Measurements from ENCODE around the gene CYTH1.

Gene CYTH1

DNA sequence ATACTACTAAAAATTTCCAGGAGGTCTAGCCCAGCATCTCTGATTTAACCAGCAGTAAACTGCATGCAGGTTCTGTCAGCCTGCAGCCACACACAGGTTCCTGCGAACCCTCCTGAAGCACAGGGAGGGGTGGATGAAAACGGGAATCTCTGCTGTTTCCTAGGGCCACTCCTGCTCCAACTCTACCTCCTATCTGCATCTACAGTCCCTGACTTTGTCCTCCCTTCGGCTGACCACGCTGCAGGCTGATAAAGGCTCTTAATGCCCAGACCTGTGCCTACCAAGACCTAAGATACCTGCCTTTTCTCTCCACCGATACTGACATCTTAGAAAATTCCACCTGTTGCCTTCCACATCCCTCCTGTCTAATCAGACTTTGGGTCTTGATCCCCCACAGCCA is 50.2 kb downstream of the CYTH1 start:
- no peak for DNase-seq

- no peak for DNase-seq
Measured at GRCh38 chr17:78729641-78730040, 52.4 kb downstream of the CYTH1 start.

- DNase-seq, result no peak
Measured at GRCh38 chr17:78728495-78728894, 53.6 kb downstream of the CYTH1 start.

DNA sequence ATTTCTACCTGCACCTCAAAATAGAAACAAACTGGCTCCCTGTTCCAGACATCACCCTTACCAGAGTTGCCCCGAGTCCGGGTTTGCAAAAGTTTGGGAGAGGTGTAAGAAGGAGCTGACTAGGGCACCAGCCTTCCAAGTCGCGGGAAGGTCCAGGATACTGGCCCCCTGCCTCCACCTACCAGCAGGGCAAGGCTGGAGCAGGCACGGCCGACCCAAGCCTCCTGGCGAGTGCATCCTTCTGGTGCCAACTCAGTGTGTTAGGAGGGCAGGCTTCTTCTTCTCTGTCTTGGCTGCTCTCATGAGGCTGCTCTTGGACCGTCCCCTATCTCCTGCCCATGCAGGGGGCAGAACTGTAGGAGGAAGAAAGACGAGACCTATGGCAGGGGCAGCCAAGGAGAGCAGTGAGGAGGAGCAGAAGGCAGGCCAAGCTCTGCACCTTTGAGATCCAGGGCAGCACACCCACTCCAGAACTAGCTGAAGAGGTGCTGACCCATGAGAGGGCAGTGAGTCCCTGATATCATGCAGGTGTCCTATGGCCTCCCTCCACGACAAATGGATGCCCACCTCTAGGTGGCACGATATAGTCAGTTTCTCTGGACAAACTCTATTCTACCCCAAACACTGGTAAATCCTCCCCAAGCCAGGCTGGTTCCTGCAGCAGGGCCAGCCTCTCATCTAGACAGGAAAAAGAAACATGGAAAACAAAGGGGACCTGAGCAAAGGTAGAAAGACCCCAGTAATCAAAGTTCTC is 54.4 kb downstream of the CYTH1 start:
- no peak for DNase-seq

DNA sequence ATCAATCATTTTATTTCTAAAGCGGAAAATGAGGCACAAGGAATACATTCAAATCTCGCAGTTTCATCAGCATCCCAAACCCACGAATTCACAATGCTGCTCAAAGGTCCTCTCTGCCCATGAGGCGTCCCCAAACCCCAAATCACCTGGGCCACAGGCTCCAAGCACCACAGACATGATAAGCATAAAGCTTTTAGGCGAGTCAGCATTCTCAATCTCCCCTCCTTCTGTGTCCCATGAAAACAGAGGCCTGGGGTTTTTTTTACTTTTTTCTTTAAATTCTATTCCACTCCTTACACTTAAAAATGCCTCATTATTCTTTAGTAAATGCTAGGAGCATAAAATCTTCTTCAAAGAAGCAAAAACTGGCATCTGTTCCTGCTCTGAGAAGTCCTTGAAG is 55.0 kb downstream of the CYTH1 start:
- no peak for DNase-seq

DNA sequence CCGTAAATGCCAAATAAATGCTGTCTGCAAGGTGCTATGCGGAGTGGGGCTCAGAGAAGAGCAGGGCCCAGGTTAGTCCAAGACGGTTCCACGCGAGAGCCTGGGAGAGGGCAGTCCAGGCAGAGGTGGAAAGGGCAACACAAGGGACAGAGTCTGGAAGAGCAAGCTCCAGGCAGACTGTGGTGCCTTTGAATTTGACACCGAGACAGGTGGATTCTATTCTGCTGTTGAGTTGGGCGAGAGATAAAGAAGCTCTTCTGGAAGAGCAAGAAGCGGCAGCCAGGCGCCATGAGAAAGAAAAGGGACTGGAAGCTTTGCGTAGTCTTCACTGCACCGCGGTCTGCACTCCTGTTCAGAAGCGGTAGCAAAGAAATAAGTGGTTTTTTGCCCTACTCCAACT is 55.6 kb downstream of the CYTH1 start:
- no peak for DNase-seq

GRCh38 chr17:78725448-78726021 is 56.5 kb downstream of the CYTH1 start:
- no peak for DNase-seq

GRCh38 chr17:78724999-78725398 is 57.1 kb downstream of the CYTH1 start:
- DNase-seq, result no peak

- no peak for DNase-seq
Measured at GRCh38 chr17:78724544-78724943, 57.5 kb downstream of the CYTH1 start.

DNA sequence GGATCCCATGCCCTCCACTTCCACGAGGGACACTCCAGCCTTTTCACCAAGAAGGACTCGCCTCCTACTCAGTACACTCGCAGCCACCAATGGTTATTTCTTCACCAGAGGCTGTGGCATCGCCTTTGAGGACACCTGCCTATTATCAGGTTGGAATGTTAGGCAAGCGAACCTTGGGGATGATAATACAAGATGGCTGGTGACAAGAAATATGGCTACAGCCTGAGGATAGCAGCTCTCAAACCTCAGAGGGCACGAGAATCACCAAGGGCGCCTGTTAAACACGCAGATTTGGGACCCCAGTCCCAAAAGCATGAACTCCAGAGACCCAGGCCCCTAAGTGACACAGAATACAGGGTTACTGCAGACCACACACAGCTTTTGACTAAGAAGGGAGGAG is 58.1 kb downstream of the CYTH1 start:
- DNase-seq, result no peak

- peak; percentile 92 for DNase-seq
Measured at GRCh38 chr17:78723001-78723796, 58.9 kb downstream of the CYTH1 start.

DNA sequence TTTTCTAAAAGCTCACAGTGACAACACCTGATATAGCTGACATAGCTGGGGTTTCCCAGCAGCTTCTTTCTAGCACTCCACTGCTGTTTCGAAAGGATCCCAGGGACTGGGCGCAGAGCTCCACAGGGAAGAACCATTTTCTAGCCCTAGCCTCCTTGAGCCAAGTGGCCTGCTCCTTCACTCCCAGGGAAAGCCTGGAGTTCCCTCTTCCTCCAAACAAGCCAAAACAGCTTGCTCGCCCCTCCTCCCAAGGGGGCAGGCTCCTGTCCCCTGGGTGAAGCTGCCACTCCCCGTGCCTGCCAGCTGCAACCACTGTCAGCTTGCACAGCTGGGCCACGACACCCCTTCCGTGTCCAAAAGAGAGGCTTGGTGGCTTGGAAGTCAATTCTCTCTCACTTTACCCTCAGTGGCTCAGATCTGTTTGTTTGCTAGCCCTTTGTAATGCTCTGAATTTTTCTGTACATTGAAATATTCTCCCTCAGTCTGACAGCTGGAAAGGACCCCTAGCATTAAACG is 59.8 kb downstream of the CYTH1 start:
- no peak for DNase-seq

DNA sequence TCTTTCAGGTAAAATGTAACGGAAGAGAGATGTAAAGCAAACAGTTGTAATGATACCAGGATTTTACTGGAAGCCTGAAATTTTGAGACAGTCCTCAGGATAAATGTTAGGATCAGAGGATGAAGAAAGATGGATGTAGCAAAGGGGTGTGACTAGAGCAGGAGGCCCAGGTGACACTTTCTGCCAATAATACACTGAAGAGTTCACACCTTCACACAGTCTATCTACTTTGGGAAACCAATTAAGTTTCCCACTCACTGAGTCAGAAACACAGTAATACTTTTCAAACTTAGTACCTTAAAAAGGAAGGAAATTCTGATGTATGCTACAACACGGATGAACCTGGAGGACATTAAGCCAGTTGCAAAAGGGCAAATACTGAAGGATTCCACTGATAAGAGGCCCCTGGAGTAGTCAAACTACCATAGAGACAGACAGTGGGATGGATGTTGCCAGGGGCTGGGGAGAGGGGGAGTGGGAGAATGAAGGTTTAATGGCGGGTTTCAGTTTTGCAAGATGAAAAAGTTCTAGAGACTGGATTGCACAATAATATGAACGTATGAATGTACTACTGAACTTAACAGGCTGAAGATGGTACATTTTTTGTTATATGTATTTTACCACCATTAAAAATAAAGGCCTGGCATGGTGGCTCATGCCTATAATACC is 62.3 kb downstream of the CYTH1 start:
- no peak for DNase-seq

DNA sequence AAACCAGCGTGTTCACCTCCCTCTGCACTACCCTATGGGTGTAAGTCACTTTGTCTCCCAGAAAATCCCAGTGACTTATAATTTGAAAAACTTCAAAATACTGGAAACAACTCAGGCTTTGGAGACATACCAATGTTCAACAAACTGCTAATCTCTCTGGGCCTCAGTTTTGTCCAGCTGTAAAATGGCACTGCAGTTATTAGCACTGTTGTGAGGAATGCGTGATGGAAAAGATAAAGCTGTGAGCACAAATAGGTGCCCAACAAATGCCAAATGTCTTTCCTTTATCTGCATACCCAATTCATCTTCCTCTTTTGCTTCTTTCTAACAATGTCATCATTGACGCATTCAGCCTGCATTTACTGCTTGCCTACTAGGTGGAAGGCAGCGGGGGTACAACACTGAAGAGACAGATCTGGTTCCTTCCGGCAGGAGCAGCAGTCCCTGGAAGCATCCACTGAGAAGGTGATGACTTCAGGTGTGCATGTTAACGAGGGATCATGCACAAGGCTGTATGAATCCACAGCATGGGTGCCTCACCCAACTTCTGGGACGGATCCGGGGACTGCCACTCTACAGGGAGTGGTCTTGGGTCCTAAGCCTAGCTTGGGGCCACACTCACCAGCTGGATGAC is 63.4 kb downstream of the CYTH1 start:
- no peak for DNase-seq

- peak; percentile 53 for DNase-seq
Measured at GRCh38 chr17:78717431-78717980, 64.6 kb downstream of the CYTH1 start.

DNA sequence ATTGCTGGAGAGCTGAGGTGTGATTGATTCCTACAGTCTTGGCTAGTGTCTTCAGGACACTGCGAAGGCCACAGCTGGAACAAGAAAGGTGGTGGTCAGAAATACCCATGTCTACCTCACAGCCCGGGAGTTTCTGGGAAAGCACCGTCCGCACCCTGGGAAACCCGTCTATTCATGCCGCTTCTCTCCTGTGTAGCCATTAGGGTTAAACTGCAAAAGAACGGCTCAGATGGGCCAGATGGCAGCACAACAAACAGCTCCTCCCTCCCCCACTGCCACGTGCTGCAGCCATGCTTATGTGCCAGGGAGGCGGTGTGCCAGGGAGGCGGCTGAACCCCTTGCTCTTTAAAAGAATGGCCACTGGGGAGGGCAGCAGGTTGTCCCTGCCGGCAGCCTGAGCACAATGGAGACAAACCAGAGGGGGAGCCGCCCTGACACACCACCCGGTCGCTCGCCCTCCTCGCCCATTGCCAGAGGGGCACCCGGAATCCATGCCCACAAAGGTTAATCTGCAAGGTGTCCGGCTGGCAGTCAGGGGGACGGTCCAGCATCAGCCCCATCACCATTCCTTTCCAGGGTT is 65.2 kb downstream of the CYTH1 start:
- peak; percentile 80 for DNase-seq

DNA sequence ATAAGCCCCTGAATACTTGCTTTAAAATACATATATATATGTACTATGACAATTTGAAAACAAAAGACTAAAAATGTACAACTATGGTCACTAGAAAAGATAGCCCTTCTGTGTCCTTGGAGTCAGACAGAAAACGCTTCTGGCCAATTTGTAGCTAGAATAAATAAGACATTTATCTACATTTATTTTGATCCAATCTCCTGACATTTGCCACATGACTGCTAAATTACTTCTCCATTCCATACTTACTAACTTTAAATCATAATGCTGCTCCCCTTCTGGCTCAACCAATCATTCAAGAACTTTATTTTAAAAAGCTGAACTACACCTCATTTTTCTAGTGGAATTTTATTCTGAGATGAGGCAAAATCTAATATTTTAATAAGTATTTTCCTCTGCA is 65.8 kb downstream of the CYTH1 start:
- no peak for DNase-seq

- no peak for DNase-seq
Measured at GRCh38 chr17:78715876-78716275, 66.2 kb downstream of the CYTH1 start.

DNA sequence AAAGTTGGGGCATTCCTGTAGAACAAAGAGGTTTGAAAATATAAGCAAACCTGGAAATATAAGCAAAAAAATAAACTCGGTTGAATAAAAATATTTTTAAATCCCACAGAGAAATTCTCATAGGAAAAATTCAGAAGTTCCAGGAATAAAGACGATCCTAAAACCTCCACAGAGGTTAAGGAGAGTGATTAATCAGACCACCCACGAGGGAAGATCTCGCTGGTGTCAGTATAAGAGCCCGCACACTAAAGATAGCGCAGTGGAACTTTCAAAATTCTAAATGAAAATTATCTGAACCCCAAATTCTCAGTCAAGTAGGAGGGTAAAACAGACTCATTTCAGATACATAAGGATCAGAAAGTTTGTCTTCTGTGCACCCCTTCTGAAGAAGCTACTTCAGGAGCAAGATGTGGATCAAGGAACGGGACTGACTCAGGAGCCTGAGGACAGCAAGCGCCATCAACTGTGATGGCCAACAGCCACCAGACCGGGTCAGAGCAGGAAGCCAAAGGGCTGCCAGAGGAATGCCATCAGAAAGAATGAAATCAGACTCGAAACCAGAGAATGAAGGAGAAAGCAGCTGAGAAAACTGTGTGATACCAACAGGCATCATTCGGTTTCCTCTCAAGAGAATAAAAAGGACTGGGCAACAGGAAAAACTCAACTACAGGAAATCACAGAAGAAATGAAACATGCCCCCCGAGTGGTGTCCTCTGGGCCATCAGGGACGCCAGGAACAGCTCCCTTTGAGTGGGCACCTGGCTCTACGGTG is 66.9 kb downstream of the CYTH1 start:
- DNase-seq, result no peak

DNA sequence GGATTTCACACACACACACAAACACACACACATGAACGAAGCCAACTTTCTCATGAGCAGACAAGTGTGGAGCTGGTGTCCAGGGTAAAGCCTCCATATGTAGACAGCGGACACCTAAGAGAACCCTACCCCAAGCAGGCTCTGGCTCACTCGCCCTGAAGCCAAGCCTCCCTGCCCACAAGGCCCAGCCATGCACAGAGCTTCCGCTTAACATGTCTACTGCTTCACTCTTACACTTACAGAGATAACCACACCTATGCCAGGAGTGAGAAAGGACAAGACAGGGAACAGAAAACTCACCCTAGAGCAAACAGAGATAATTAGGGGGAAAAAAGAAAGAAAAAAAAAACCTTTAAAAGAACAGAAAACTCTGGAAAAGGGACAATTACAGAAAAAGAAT is 67.5 kb downstream of the CYTH1 start:
- no peak for DNase-seq

- DNase-seq, result no peak
Measured at GRCh38 chr17:78712043-78712442, 70.0 kb downstream of the CYTH1 start.

Measured in left hindlimb (tissue), 1 donor.